COR-L47 (cell line): Measurements from ENCODE around the gene SERPINE1.
"Not testable (repeated sequence)": the region's sequence is repeated elsewhere in the genome, so short reads cannot be mapped to it uniquely, and the experiment has no call there.

Experiments
- DNase-seq: peaks from one replicate; lab custom pipeline; 2025; lab: John Stamatoyannopoulos, UW

The SERPINE1 gene

GRCh38 chr7:101102026-101102425 lies 24.9 kb upstream of the SERPINE1 start:
- DNase-seq = no peak

GRCh38 chr7:101103701-101104100 lies 23.2 kb upstream of the SERPINE1 start:
- DNase-seq = not testable (repeated sequence)

- DNase-seq = no peak
Measured at GRCh38 chr7:101104193-101104713, 22.7 kb upstream of the SERPINE1 start.

- DNase-seq = no peak
Measured at GRCh38 chr7:101104799-101105198, 22.1 kb upstream of the SERPINE1 start.

GRCh38 chr7:101105248-101105647 lies 21.7 kb upstream of the SERPINE1 start:
- DNase-seq = not testable (repeated sequence)

- no peak for DNase-seq
Measured at GRCh38 chr7:101106386-101106785, 20.5 kb upstream of the SERPINE1 start.

GRCh38 chr7:101108330-101108857 lies 18.5 kb upstream of the SERPINE1 start:
- no peak for DNase-seq

GRCh38 chr7:101108961-101109360 lies 17.9 kb upstream of the SERPINE1 start:
- DNase-seq = no peak

- no peak for DNase-seq
Measured at GRCh38 chr7:101109368-101109767, 17.5 kb upstream of the SERPINE1 start.

GRCh38 chr7:101111261-101111660 lies 15.6 kb upstream of the SERPINE1 start:
- no peak for DNase-seq

- no peak for DNase-seq
Measured at GRCh38 chr7:101112233-101112632, 14.7 kb upstream of the SERPINE1 start.

GRCh38 chr7:101113140-101113539 lies 13.8 kb upstream of the SERPINE1 start:
- DNase-seq = not testable (repeated sequence)

GRCh38 chr7:101113836-101114235 lies 13.1 kb upstream of the SERPINE1 start:
- no peak for DNase-seq

- no peak for DNase-seq
Measured at GRCh38 chr7:101114492-101114891, 12.4 kb upstream of the SERPINE1 start.

GRCh38 chr7:101115215-101115614 lies 11.7 kb upstream of the SERPINE1 start:
- DNase-seq = no peak

GRCh38 chr7:101116898-101117297 lies 10.0 kb upstream of the SERPINE1 start:
- no peak for DNase-seq

GRCh38 chr7:101118856-101119255 lies 8.0 kb upstream of the SERPINE1 start:
- DNase-seq = no peak

- no peak for DNase-seq
Measured at GRCh38 chr7:101119876-101120275, 7.0 kb upstream of the SERPINE1 start.

GRCh38 chr7:101120315-101120714 lies 6.6 kb upstream of the SERPINE1 start:
- no peak for DNase-seq

- DNase-seq = not testable (repeated sequence)
Measured at GRCh38 chr7:101121631-101121990, 5.3 kb upstream of the SERPINE1 start.

GRCh38 chr7:101121991-101122932 lies 4.6 kb upstream of the SERPINE1 start:
- no peak for DNase-seq

- no peak for DNase-seq
Measured at GRCh38 chr7:101122933-101123702, 3.8 kb upstream of the SERPINE1 start.

GRCh38 chr7:101123703-101124068 lies 3.2 kb upstream of the SERPINE1 start:
- no peak for DNase-seq
